Measurements from ENCODE around the gene AMY1C. TPM values are rescaled to one million over a fixed set of nuclear protein-coding genes. Genes with fewer than 3 reads are reported as not detected.

Gene AMY1C
- total RNA-seq, 1 experiment from 2014 or later, result not detected

GRCh38 chr1:103790172-103790571, 40.5 kb downstream of the AMY1C start:
- Histone ChIP-seq H3K18ac (ENCODE audit: insufficient read length, low read depth, low read length) (no peak overlapping the region), H3K27ac (ENCODE audit: insufficient read length, low read depth, low read length) (no peak overlapping the region), H3K23me2 (ENCODE audit: insufficient read length, low read depth, low read length, poor library complexity, severe bottlenecking) (no peaks in the 10 kb centered on the region), H3K79me2 (ENCODE audit: insufficient read depth, low read length) (no peaks in the 10 kb centered on the region), H4K8ac (replicated peaks; ENCODE audit: insufficient read length, low read depth, low read length) (no peak overlapping the region), H2BK120ac (ENCODE audit: low read depth, low read length, poor library complexity, severe bottlenecking) (no peak overlapping the region), H3K4ac (ENCODE audit: low read depth, low read length) (no peak overlapping the region), H3T11ph (ENCODE audit: low read length) (no peak overlapping the region), H3K14ac (ENCODE audit: insufficient read depth, low read length) (no peak overlapping the region), H3K27me3 (ENCODE audit: insufficient read depth, low read length) (no peaks in the 10 kb centered on the region), H2BK5ac (ENCODE audit: insufficient read length, low read length) (no peak overlapping the region), H2BK15ac (ENCODE audit: low read depth, low read length) (no peak overlapping the region), H3K9me3 (ENCODE audit: control insufficient read depth, low read depth, low read length) (no peaks in the 10 kb centered on the region), H4K91ac (ENCODE audit: insufficient read length, low read depth, low read length) (no peak overlapping the region), H3K4me1 (ENCODE audit: insufficient read depth, low read length) (no peaks in the 10 kb centered on the region), H4K20me1 (ENCODE audit: control insufficient read depth, insufficient read depth, insufficient read length) (no peaks in the 10 kb centered on the region), H2AFZ (ENCODE audit: low read length) (no peak overlapping the region), H4K5ac (ENCODE audit: insufficient read length, low read depth, low read length) (no peak overlapping the region), H3K9ac (ENCODE audit: extremely low read depth, insufficient read length, low read length) (no peak overlapping the region), H3K23ac (ENCODE audit: insufficient read length, low read depth, low read length) (no peak overlapping the region), H3K56ac (ENCODE audit: insufficient read length, low read depth, low read length) (no peak overlapping the region), H3K4me2 (ENCODE audit: insufficient read depth, insufficient read length, low read length) (no peak overlapping the region), H2BK12ac (ENCODE audit: insufficient read length, low read depth, low read length) (no peak overlapping the region), H3K79me1 (ENCODE audit: insufficient read depth, low read depth, low read length, poor library complexity, severe bottlenecking) (no peaks in the 10 kb centered on the region), H2AK5ac (ENCODE audit: insufficient read length, low read length) (no peak overlapping the region), H2BK20ac (ENCODE audit: low read depth, low read length, poor library complexity, severe bottlenecking) (no peak overlapping the region)
- no peaks in the 10 kb centered on the region for H3K4me1 Mint-ChIP-seq
- no peak overlapping the region for H3K27ac Mint-ChIP-seq
- no peak overlapping the region for H3K4me3 Mint-ChIP-seq
- DNase-seq, result no peak
- peaks cover 1 to 24% of the 10 kb centered on the region in 2 experiments; a peak in 2 of 5 replicates for H3K9me3 Mint-ChIP-seq
- H3K27me3 Mint-ChIP-seq (ENCODE audit: low read depth), result no peaks in the 10 kb centered on the region
- WGBS (ENCODE audit: extremely low coverage, insufficient read length, low lambda C conversion rate), result no CpG with 5 or more reads among the region's 2 CpGs
- peaks cover 0 to 2% (median 0%) of the 10 kb centered on the region in 3 experiments; a peak in 1 of 7 replicates for H3K36me3 Mint-ChIP-seq (ENCODE audit: insufficient read depth in 1 of 3, low read depth in 3 of 3)
- no peak for TF ChIP-seq CTCF (conservative IDR thresholded peaks at IDR 0.05)

Other genes starting within 250 kb of the AMY1C start
- 11.9 and 12.2 TPM in 2 replicates for gene RNPC3, start 224.2 kb upstream of the AMY1C start, total RNA-seq (2021)
- gene AMY2B, start 178.3 kb upstream of the AMY1C start, total RNA-seq (2021), result 0.90 and 1.2 TPM in 2 replicates
- gene AMY2A, start 132.5 kb upstream of the AMY1C start, total RNA-seq (2021), result not detected in 2 replicates
- gene AMY1A, start 94.1 kb upstream of the AMY1C start, total RNA-seq (2021), result not detected in 2 replicates
- gene AMY1B, start 53.7 kb upstream of the AMY1C start, total RNA-seq (2021), result not detected in 2 replicates

All from H9 (cell line).